Psoas muscle (tissue), 8 donors: ENCODE results near the gene BCHE. TPM values are rescaled to one million over a fixed set of nuclear protein-coding genes. Genes with fewer than 3 reads are reported as not detected.
A peak's percentile ranks its signal among the peaks of the same experiment; 100 is the strongest.

Source experiments
- ATAC-seq, 4 donors: fragments of 200-7000 bp; cut with Tn5 transposase; one replicate each; pipeline ENCODE4 v1.9.1; 2020; ENCODE audit warnings: moderate library complexity in 3 of 4, mild to moderate bottlenecking in 2 of 4
- DNase-seq, 2 donors: peaks; one replicate each; pipeline ENCODE4 v3.0.0-alpha.2; 2020
- H3K27ac ChIP-seq: fragments of 200-600 bp; one replicate; pipeline ENCODE4 v1.8.0; 2022
- H3K27me3 ChIP-seq, 3 donors: fragments of 200-600 bp in 1 of 3; one replicate each; pipeline versions ENCODE4 v1.6.1 to v1.8.0; 2013 to 2022; ENCODE audit warnings: low read length in 2 of 3, mild to moderate bottlenecking in 2 of 3, moderate library complexity in 1 of 3; ENCODE audit not compliant: insufficient read depth in 3 of 3
- H3K36me3 ChIP-seq, 2 donors: fragments of 200-600 bp in 1 of 2; one replicate each; pipeline versions ENCODE4 v1.6.1 to v1.8.0; 2013 to 2022; ENCODE audit warnings: low read depth in 1 of 2, mild to moderate bottlenecking in 1 of 2, moderate library complexity in 1 of 2; ENCODE audit not compliant: insufficient read depth in 1 of 2
- H3K4me1 ChIP-seq: fragments of 200-600 bp; one replicate; pipeline ENCODE4 v1.8.0; 2022
- H3K4me3 ChIP-seq: fragments of 200-600 bp; one replicate; pipeline ENCODE4 v1.8.0; 2022; ENCODE audit warnings: mild to moderate bottlenecking
- H3K9me3 ChIP-seq: fragments of 200-600 bp; one replicate; pipeline ENCODE4 v1.8.0; 2022
- CTCF ChIP-seq: fragments of 200-600 bp; IDR thresholded peaks from one replicate; pipeline ENCODE4 v1.8.0; 2022; ENCODE audit warnings: antibody characterized with exemption
- WGBS, 3 donors: extraction: QIAGEN DNeasy Blood & Tissue Kit; methylation state at CpG; one replicate each; pipeline versions ENCODE4 v1.1.6 to v1.1.7; 2013; 5-methylcytosine and 5-hydroxymethylcytosine counted together
- intact Hi-C, 2 donors: fragments of 100-400 bp; cut with DNase I; formaldehyde crosslinking; loops; one replicate each; pipeline versions ENCODE4 v1.11.0 to v1.14.2; 2022
- polyA plus RNA-seq, 3 donors: library from polyadenylated mRNA; stranded (reverse); fragments of 200-250 nt; gene quantifications; one replicate each; pipeline ENCODE4 v1.2.3, GENCODE V29; 2013
- total RNA-seq, 4 donors: library from RNA; stranded (reverse); fragmentation: NEBNext Ultra II Directional in 2 of 4; extraction: Animal tissue kit (Norgen Biotek cat#: 25700) in 2 of 4; gene quantifications; one replicate each; pipeline versions ENCODE4 v1.2.1 to v1.2.4, GENCODE V29; 2021 to 2023
- donor health status: healthy with polysubstance abuse.
- donor health status: DM: no; HTN: no; CAD: no; lungs with moderate emphysema.
- donor health status: Bipolar disorder and iron deficiency.
- donor health status: healthy.
- donor health status: DM: yes; HTN: yes; CAD: no.
- donor health status: DM: no; HTN: no; CAD: no.
- donor health status: DM: no; HTN: no; CAD: no.
- donor health status: DM: yes; HTN: yes; CAD: no.

The BCHE gene
- total and polyA plus RNA-seq, 7 donors = 0.70 to 2.5 (median 1.0) TPM

- Histone ChIP-seq H3K36me3 (no peaks in the 10 kb centered on the region), H3K9me3 (no peaks in the 10 kb centered on the region), H3K27ac (no peak overlapping the region), H3K4me1 (peaks cover 6% of the 10 kb centered on the region), H3K27me3 (no peaks in the 10 kb centered on the region), H3K4me3 (no peak overlapping the region)
- TF ChIP-seq CTCF = no peak
- intact Hi-C loops = no loop called here
- 26 to 41% (median 40%) methylated on average over 3 of the region's 3 CpGs for WGBS, 3 donors
- DNase-seq (no peak), ATAC-seq (peak in 3 of 4 donors; percentile 76 to 92 (median 78))
These were observed 36.3 kb downstream of the BCHE start for GRCh38 chr3:165800970-165801369.

GRCh38 chr3:165799026-165799425 is 38.2 kb downstream of the BCHE start:
- WGBS, 3 donors = 65 to 71% (median 68%) methylated on average over 1 of the region's 1 CpG
- Histone ChIP-seq H3K36me3 (no peaks in the 10 kb centered on the region), H3K27ac (no peak overlapping the region), H3K4me3 (no peak overlapping the region), H3K9me3 (no peaks in the 10 kb centered on the region), H3K4me1 (peaks cover 6% of the 10 kb centered on the region), H3K27me3 (no peaks in the 10 kb centered on the region)
- intact Hi-C loops = no loop called here
- TF ChIP-seq CTCF = no peak
- DNase-seq = no peak
- ATAC-seq = no peak

GRCh38 chr3:165797551-165797950 is 39.7 kb downstream of the BCHE start:
- intact Hi-C loops = no loop called here
- no peak overlapping the region for H3K4me3 ChIP-seq
- DNase-seq (no peak), ATAC-seq (no peak)
- H3K9me3 ChIP-seq = no peaks in the 10 kb centered on the region
- TF ChIP-seq CTCF = no peak
- no peaks in the 10 kb centered on the region for H3K27me3 ChIP-seq
- 21 to 38% (median 22%) methylated on average over 2 of the region's 2 CpGs for WGBS, 3 donors
- peaks cover 6% of the 10 kb centered on the region for H3K4me1 ChIP-seq
- H3K27ac ChIP-seq = no peak overlapping the region
- no peaks in the 10 kb centered on the region for H3K36me3 ChIP-seq

- ATAC-seq = no peak
- intact Hi-C loops = no loop called here
These were observed 40.5 kb downstream of the BCHE start for GRCh38 chr3:165796701-165797100.

More at GRCh38 chr3:165796701-165797100, 40.5 kb downstream of the BCHE start:
- WGBS, 3 donors = 39 to 54% (median 50%) methylated on average over 2 of the region's 2 CpGs
- Histone ChIP-seq H3K9me3 (no peaks in the 10 kb centered on the region), H3K27ac (no peak overlapping the region), H3K36me3 (no peaks in the 10 kb centered on the region), H3K4me3 (no peak overlapping the region), H3K4me1 (peaks cover 6% of the 10 kb centered on the region), H3K27me3 (no peaks in the 10 kb centered on the region)
- DNase-seq = no peak
- TF ChIP-seq CTCF = no peak
